HepG2 (cell line): ENCODE data around the gene HEMK1. TPM values are rescaled to one million over a fixed set of nuclear protein-coding genes. Genes with fewer than 3 reads are reported as not detected.
A peak's percentile ranks its signal among the peaks of the same experiment; 100 is the strongest.

Experiments used
- ATAC-seq: fragments of 200-7000 bp; cut with Tn5 transposase; 3 replicates; pipeline ENCODE4 v1.9.1; 2020; ENCODE audit warnings: mild to moderate bottlenecking, moderate library complexity
- BruUV-seq: library from RNA; stranded (reverse); fragments of 400-500 nt; replicated peaks from 2 replicates; lab custom pipeline; 2021; lab: Mats Ljungman, UMichigan
- CTCF ChIA-PET: fragments of 300-600 bp; formaldehyde crosslinking; extraction: SDS; loops from one replicate; lab custom pipeline; 2021; ENCODE audit warnings: low total read pairs, inconsistent platforms, low intra/inter-chr PET ratio; lab: Yijun Ruan, JAX
- POLR2A ChIA-PET: fragments of 350-600 bp; sonication (Branson Sonifier 250); formaldehyde crosslinking; loops from one replicate; lab custom pipeline; 2020; ENCODE audit warnings: antibody characterized with exemption, inconsistent platforms; lab: Yijun Ruan, JAX
- DNase-seq: peaks from one replicate; pipeline ENCODE4 v3.0.0-alpha.2; 2015; ENCODE audit warnings: low spot score
- FAIRE-seq: peaks from 3 replicates; lab custom pipeline; 2011; peaks lifted over from hg19 to GRCh38; lab: Jason Lieb, UNC
- H2AFZ ChIP-seq: one replicate; pipeline ENCODE4 v1.6.1; 2011; ENCODE audit warnings: low read length, inconsistent platforms
- H3K27ac ChIP-seq: fragments of 300-600 bp; 3 replicates; pipeline ENCODE4 v1.8.0; 2011; ENCODE audit warnings: mixed run types, mild to moderate bottlenecking, mixed read lengths, low read length, inconsistent platforms; ENCODE audit not compliant: insufficient read depth; ENCODE audit errors: extremely low read length
- H3K27me3 ChIP-seq, 2 experiments: fragments of 200-600 bp in 1 of 2; 2 replicates in 1 of 2; 3 replicates in 1 of 2; pipeline versions ENCODE4 v1.6.0 to v1.8.0; 2011; ENCODE audit warnings: low read length in 2 of 2, mild to moderate bottlenecking in 2 of 2, moderate library complexity in 2 of 2, inconsistent platforms in 1 of 2; ENCODE audit not compliant: insufficient read depth in 2 of 2, control insufficient read depth in 1 of 2
- H3K36me3 ChIP-seq, 2 experiments: fragments of 200-600 bp in 1 of 2; replicated peaks in 1 of 2; 2 replicates in 1 of 2; 3 replicates in 1 of 2; pipeline versions ENCODE4 v1.5.1 to v1.8.0; 2011; ENCODE audit warnings: low read length in 2 of 2, inconsistent platforms in 1 of 2; ENCODE audit not compliant: insufficient read depth in 2 of 2, control insufficient read depth in 1 of 2
- H3K4me1 ChIP-seq: 2 replicates; pipeline ENCODE4 v1.5.1; 2012; ENCODE audit warnings: low read length, inconsistent platforms; ENCODE audit not compliant: insufficient read depth
- H3K4me2 ChIP-seq: 2 replicates; pipeline ENCODE4 v1.6.0; 2011; ENCODE audit warnings: low read depth, low read length, inconsistent platforms
- H3K4me3 ChIP-seq, 3 experiments: fragments of 200-600 bp in 1 of 3; sonication (generic), shearing (Covaris generic) in 1 of 3; replicated peaks in 1 of 3; 2 replicates each; pipeline ENCODE4 v1.5.1; 2011 to 2016; ENCODE audit warnings: low read length in 3 of 3, inconsistent platforms in 2 of 3, low read depth in 2 of 3, mild to moderate bottlenecking in 2 of 3, control low read depth in 1 of 3, mixed read lengths in 1 of 3; ENCODE audit not compliant: insufficient read depth in 1 of 3
- H3K79me2 ChIP-seq: one replicate; pipeline ENCODE4 v1.6.1; 2011; ENCODE audit warnings: low read length, inconsistent platforms; ENCODE audit not compliant: insufficient read depth
- H3K9ac ChIP-seq: 2 replicates; pipeline ENCODE4 v1.6.0; 2011; ENCODE audit warnings: mild to moderate bottlenecking, low read depth, low read length, inconsistent platforms; ENCODE audit not compliant: insufficient read depth
- H3K9me3 ChIP-seq: 2 replicates; pipeline ENCODE4 v1.5.1; 2012; ENCODE audit warnings: mild to moderate bottlenecking, low read length
- H4K20me1 ChIP-seq: 2 replicates; pipeline ENCODE4 v1.6.0; 2011; ENCODE audit warnings: inconsistent platforms, mild to moderate bottlenecking, low read length, moderate library complexity; ENCODE audit not compliant: insufficient read depth
- HNF1B ChIP-seq: sonication (generic); formaldehyde crosslinking; IDR thresholded peaks from 2 replicates; pipeline ENCODE4 v1.5.1; 2020; ENCODE audit warnings: mild to moderate bottlenecking, moderate library complexity, missing genetic modification reagents
- JARID2 ChIP-seq: sonication (generic); formaldehyde crosslinking; IDR thresholded peaks from 2 replicates; pipeline ENCODE4 v1.8.1; 2023; ENCODE audit warnings: missing genetic modification reagents, inconsistent platforms; ENCODE audit not compliant: insufficient replicate concordance
- MAFF ChIP-seq: IDR thresholded peaks from 2 replicates; pipeline ENCODE4 v1.6.1; 2011; ENCODE audit warnings: low read depth, low read length, improper control_type of control experiment
- PCBP2 ChIP-seq: fragments of 200-400 bp; formaldehyde crosslinking; optimal IDR thresholded peaks from 2 replicates; pipeline ENCODE3; 2018; ENCODE audit warnings: low read length, low read depth; ENCODE audit not compliant: poor library complexity, severe bottlenecking
- SSRP1 ChIP-seq: IDR thresholded peaks from 2 replicates; pipeline ENCODE4 v1.6.1; 2016; ENCODE audit warnings: control low read depth
- ZNF12 ChIP-seq: sonication (generic); formaldehyde crosslinking; IDR thresholded peaks from 2 replicates; pipeline ENCODE4 v1.5.0; 2020; ENCODE audit warnings: missing genetic modification reagents
- ZNF513 ChIP-seq: sonication (generic); formaldehyde crosslinking; conservative IDR thresholded peaks from 2 replicates; pipeline ENCODE4 v1.5.0; 2020; ENCODE audit warnings: missing genetic modification reagents
- ZNF616 ChIP-seq: sonication (generic); formaldehyde crosslinking; IDR thresholded peaks from 2 replicates; pipeline ENCODE4 v1.5.0; 2020; ENCODE audit warnings: low read depth, mild to moderate bottlenecking, missing genetic modification reagents
- ZNF703 ChIP-seq: sonication (generic); formaldehyde crosslinking; IDR thresholded peaks from 2 replicates; pipeline ENCODE4 v1.5.1; 2020; ENCODE audit warnings: missing genetic modification reagents, mild to moderate bottlenecking, moderate library complexity, borderline replicate concordance
- ZNF740 ChIP-seq: sonication (generic); formaldehyde crosslinking; IDR thresholded peaks from 2 replicates; pipeline ENCODE4 v1.4.0; 2020; ENCODE audit warnings: missing genetic modification reagents
- ZNF776 ChIP-seq: sonication (generic); formaldehyde crosslinking; IDR thresholded peaks from 2 replicates; pipeline ENCODE4 v1.4.0; 2020; ENCODE audit warnings: mild to moderate bottlenecking, missing genetic modification reagents
- ZNF782 ChIP-seq: sonication (generic); formaldehyde crosslinking; IDR thresholded peaks from 2 replicates; pipeline ENCODE4 v1.4.0; 2020; ENCODE audit warnings: missing genetic modification reagents, mild to moderate bottlenecking, borderline replicate concordance
- ZNF883 ChIP-seq: sonication (generic); formaldehyde crosslinking; IDR thresholded peaks from 2 replicates; pipeline ENCODE4 v1.5.1; 2020; ENCODE audit warnings: mild to moderate bottlenecking, missing genetic modification reagents; ENCODE audit errors: not compliant biosample characterization
- ZXDC ChIP-seq: sonication (generic); formaldehyde crosslinking; IDR thresholded peaks from 2 replicates; pipeline ENCODE4 v1.5.0; 2020; ENCODE audit warnings: mild to moderate bottlenecking, missing genetic modification reagents
- WGBS: methylation state at CpG from one replicate; pipeline ENCODE4 v1.1.6; 2017; ENCODE audit warnings: low lambda C conversion rate; 5-methylcytosine and 5-hydroxymethylcytosine counted together
- in situ Hi-C: cut with HindIII; loops from 2 replicates; pipeline ENCODE4 v1.10.0; 2017; ENCODE audit warnings: low pct_unique_long_range_greater_than_20kb; ENCODE audit not compliant: extremely low pct_ligation_motif_present
- intact Hi-C: fragments of 100-400 bp; cut with micrococcal nuclease; formaldehyde crosslinking; loops from one replicate; pipeline ENCODE4 v1.10.0; 2022; ENCODE audit not compliant: unreplicated experiment
- polyA plus RNA-seq, 8 experiments: library from polyadenylated mRNA; depleted of rRNA in 3 of 8; stranded (reverse) in 7 of 8; unstranded in 1 of 8; fragments of >200 nt; fragmentation: Illumina TruSeq in 4 of 8; extraction: Trizol in 4 of 8; gene quantifications; 2 replicates each; pipeline versions ENCODE4 v1.2.1 to v1.2.3, GENCODE V29; 2011 to 2016; ENCODE audit warnings: low read depth in 4 of 8, missing spikeins in 1 of 8, mixed read lengths in 1 of 8; ENCODE audit not compliant: insufficient read depth in 1 of 8
- total RNA-seq, 5 experiments: library from RNA; depleted of rRNA; stranded (reverse); fragments of >200 nt; fragmentation: Illumina TruSeq; extraction: Trizol; gene quantifications; 2 replicates each; pipeline ENCODE4 v1.2.3, GENCODE V29; 2016; ENCODE audit warnings: low read depth in 1 of 5

HEMK1 gene
- total and polyA plus RNA-seq, 2 of the 13 experiments (the other 11 are each of a cell fraction or from before 2014, with no cell fraction given), result 9.8 to 12.6 TPM

- TF ChIP-seq ZNF776, result no peak
- TF ChIP-seq ZNF12, result no peak
- no peak for TF ChIP-seq ZNF616 (CRISPR knock-in tag)
- TF ChIP-seq MAFF, result no peak
- no peak for TF ChIP-seq HNF1B (CRISPR knock-in tag)
- TF ChIP-seq JARID2, result no peak
- TF ChIP-seq ZNF703 (CRISPR knock-in tag), result no peak
- TF ChIP-seq ZNF740 (CRISPR knock-in tag), result no peak
- no peak for TF ChIP-seq PCBP2
These were observed 29.9 kb downstream of the HEMK1 start (continued) for GRCh38 chr3:50599115-50599715.

- in situ Hi-C loops, result no loop called here
- TF ChIP-seq ZNF513 (CRISPR knock-in tag) (no peak), SSRP1 (CRISPR knock-in tag) (no peak), ZNF883 (peak; percentile 25), ZXDC (no peak), ZNF782 (CRISPR knock-in tag) (0 out of 2 replicates have a peak, but pooled peaks have one; percentile 61)
These were observed 30.4 kb downstream of the HEMK1 start for GRCh38 chr3:50599716-50600118.

More at GRCh38 chr3:50599716-50600118, 30.4 kb downstream of the HEMK1 start:
- no peak overlapping the region for H3K4me3 ChIP-seq
- peak overlapping the region; percentile 97 for H3K27ac ChIP-seq
- DNase-seq (no peak), FAIRE-seq (no peak), ATAC-seq (no peak)
- peak overlapping the region; percentile 98 for H3K4me2 ChIP-seq
- no peaks in the 10 kb centered on the region for H3K36me3 ChIP-seq
- ChIA-PET CTCF (no interaction called here), POLR2A (interaction anchor here (1.7 to 4.7 kb wide), 6 partner anchors 9 to 17 kb away, joined by 7 to 176 read pairs (median 22); partner anchors contain the start of genes CISH and MAPKAPK3)
- H3K9ac ChIP-seq, result peak overlapping the region; percentile 12; the same call in 1 of the 2 replicates
- intact Hi-C loops, result no loop called here
- no peaks in the 10 kb centered on the region for H3K79me2 ChIP-seq
- H3K4me1 ChIP-seq, result peaks cover 73% of the 10 kb centered on the region
- H2AFZ ChIP-seq, result no peak overlapping the region
- H3K27me3 ChIP-seq, result no peaks in the 10 kb centered on the region
- H3K9me3 ChIP-seq, result no peaks in the 10 kb centered on the region
- no TSS peak for BruUV-seq
- WGBS, result 88% methylated on average over 1 of the region's 1 CpG
- no peaks in the 10 kb centered on the region for H4K20me1 ChIP-seq
